WERI-Rb-1 (cell line): ENCODE results near the gene ZC3H18.

Source experiments
- DNase-seq: peaks from one replicate; pipeline ENCODE4 v3.0.0-alpha.2; 2020
- H3K27ac ChIP-seq: fragments of 250-450 bp; sonication (Bioruptor Pico); 2 replicates; pipeline ENCODE4 v1.5.1; 2020; ENCODE audit warnings: mild to moderate bottlenecking, moderate library complexity
- H3K27me3 ChIP-seq: fragments of 250-450 bp; sonication (Bioruptor Pico); 2 replicates; pipeline ENCODE4 v1.5.1; 2021; ENCODE audit warnings: mild to moderate bottlenecking, low read depth, moderate library complexity; ENCODE audit not compliant: insufficient read depth, severe bottlenecking
- H3K36me3 ChIP-seq: fragments of 250-450 bp; sonication (Bioruptor Pico); 2 replicates; pipeline ENCODE4 v1.5.1; 2020; ENCODE audit warnings: mild to moderate bottlenecking, moderate library complexity
- H3K4me3 ChIP-seq: 2 replicates; pipeline ENCODE4 v1.5.1; 2011; ENCODE audit warnings: low read depth, mild to moderate bottlenecking, control low read depth, low read length
- H3K9me3 ChIP-seq: fragments of 250-450 bp; sonication (Bioruptor Pico); 2 replicates; pipeline ENCODE4 v1.5.1; 2021; ENCODE audit warnings: mild to moderate bottlenecking, moderate library complexity; ENCODE audit not compliant: severe bottlenecking
- CTCF ChIP-seq: IDR thresholded peaks from 2 replicates; pipeline ENCODE4 v1.5.1; 2011; ENCODE audit warnings: low read depth, mild to moderate bottlenecking, control low read depth, inconsistent platforms, low read length

Gene ZC3H18

DNA sequence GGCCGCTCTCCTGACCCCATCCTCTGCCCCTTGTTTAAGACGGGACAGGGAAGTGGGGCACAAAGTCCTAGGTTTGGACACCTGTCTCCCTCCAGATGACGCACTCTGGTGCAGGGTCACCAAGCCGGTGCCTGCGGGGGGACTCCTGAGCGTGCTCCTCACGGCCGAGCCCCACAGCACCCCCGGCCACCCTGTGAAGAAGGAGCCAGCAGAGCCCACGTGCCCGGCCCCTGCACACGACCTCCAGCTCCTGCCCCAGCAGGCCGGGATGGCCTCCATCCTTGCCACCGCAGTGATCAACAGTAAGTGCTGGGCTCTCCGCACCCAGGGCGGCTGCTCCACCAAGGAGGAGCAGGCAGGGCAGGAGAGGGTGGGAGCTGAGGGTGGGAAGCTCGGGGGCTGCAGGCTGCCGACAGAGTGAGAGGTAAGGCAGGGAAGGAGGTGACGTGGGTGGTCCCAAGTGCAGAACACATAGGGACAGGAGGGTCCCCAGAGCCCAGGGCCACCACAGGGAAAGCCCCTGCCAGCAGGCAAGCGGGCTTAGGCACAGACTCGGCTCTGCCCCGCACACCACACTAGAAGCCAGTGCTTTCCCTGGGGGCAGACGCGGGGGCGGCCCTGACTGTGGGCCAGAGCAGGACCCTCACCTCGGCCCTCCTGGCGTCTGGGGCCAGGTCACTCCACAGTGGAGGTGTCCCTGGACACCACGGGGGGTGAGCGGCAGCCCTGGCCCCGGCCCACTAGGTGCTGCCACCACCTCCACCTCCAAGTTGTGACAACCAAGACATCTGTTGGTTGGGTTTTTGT is 42.1 kb upstream of the ZC3H18 start:
- Histone ChIP-seq H3K27me3 (no peaks in the 10 kb centered on the region), H3K36me3 (no peaks in the 10 kb centered on the region), H3K27ac (no peak overlapping the region), H3K4me3 (no peak overlapping the region), H3K9me3 (no peaks in the 10 kb centered on the region)
- DNase-seq, result no peak
- no peak for TF ChIP-seq CTCF

GRCh38 chr16:88528902-88529318 is 41.3 kb upstream of the ZC3H18 start:
- Histone ChIP-seq H3K27me3 (no peaks in the 10 kb centered on the region), H3K27ac (no peak overlapping the region), H3K9me3 (no peaks in the 10 kb centered on the region), H3K36me3 (no peaks in the 10 kb centered on the region), H3K4me3 (no peak overlapping the region)
- DNase-seq, result no peak
- TF ChIP-seq CTCF, result no peak

- H3K36me3 ChIP-seq, result no peaks in the 10 kb centered on the region
- no peak for DNase-seq
- H3K4me3 ChIP-seq, result no peak overlapping the region
- H3K27ac ChIP-seq, result no peak overlapping the region
- TF ChIP-seq CTCF, result no peak
- no peaks in the 10 kb centered on the region for H3K27me3 ChIP-seq
- H3K9me3 ChIP-seq, result no peaks in the 10 kb centered on the region
Measured at GRCh38 chr16:88529596-88529995, 40.6 kb upstream of the ZC3H18 start.

GRCh38 chr16:88530051-88530857 is 39.9 kb upstream of the ZC3H18 start:
- DNase-seq, result no peak
- no peak overlapping the region for H3K27ac ChIP-seq
- H3K4me3 ChIP-seq, result no peak overlapping the region
- no peaks in the 10 kb centered on the region for H3K27me3 ChIP-seq
- TF ChIP-seq CTCF, result no peak
- peaks cover 1% of the 10 kb centered on the region; the same call in 1 of the 2 replicates for H3K36me3 ChIP-seq
- no peaks in the 10 kb centered on the region for H3K9me3 ChIP-seq

DNA sequence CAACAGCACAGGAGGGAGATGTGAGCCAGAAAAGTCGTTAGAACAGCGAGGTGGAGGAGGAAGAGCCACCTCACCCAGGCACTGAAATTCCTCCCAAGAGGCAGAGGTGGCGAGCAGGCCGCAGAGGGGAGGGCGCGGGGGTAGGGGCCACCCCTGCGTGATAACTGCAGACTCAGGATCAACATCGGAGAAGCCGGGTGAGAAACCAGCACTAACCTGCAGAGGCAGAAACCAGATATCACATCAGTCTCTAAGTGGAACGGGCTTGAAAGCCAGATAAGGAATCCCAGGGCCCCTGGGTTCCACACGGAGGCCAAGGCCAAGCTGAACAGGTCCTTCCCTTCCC is 39.4 kb upstream of the ZC3H18 start:
- Histone ChIP-seq H3K36me3 (peaks cover 4% of the 10 kb centered on the region; the same call in 1 of the 2 replicates), H3K27me3 (no peaks in the 10 kb centered on the region), H3K9me3 (no peaks in the 10 kb centered on the region), H3K4me3 (no peak overlapping the region), H3K27ac (no peak overlapping the region)
- DNase-seq, result no peak
- TF ChIP-seq CTCF, result no peak
